CD4-positive, alpha-beta T cell treated with Interferon gamma for 1 hour (primary cell): Measurements from ENCODE around the gene PIGZ.

Experiments
- DNase-seq: peaks from one replicate; pipeline ENCODE4 v3.0.0-alpha.2; 2020

The PIGZ gene

DNA sequence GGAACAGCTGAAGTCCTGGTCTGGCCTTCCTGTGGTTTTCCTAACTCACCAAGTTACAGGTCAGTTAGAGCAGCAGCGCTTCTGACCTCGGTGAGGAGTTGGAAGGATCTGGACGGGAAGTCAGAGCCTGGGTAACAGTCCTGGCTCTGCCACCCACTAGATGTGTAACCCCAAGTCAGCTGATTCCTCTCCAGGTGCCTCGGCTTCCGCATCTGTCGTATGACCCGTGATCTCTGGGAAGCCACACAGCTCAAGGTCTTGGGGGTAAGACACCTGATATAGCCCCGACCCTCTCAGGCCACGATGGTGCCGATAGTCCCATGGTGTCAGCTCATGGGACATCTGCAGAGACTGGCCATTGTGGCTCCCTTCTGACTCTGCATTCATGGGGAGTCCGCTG, 8.3 kb upstream of the PIGZ start:
- no peak for DNase-seq

DNA sequence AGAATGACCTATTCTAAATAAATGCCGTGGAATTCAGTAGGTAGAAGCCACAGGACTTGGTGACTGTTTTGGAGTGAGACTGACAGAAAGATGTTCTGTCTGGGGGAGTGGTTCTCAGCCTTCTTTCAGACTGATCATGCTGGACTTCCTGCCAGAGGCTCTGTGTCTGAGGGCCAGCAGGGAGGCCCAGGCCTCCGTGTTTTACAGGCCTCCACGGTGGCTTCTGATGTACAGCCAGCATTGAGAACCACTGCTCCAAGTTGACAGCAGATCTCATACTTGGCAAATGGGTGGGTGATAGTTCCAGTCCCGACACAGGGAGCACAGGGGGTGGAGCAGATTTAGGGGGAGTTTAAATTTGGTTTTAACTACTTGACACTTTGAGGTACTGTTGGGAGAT, 6.7 kb upstream of the PIGZ start:
- no peak for DNase-seq

DNA sequence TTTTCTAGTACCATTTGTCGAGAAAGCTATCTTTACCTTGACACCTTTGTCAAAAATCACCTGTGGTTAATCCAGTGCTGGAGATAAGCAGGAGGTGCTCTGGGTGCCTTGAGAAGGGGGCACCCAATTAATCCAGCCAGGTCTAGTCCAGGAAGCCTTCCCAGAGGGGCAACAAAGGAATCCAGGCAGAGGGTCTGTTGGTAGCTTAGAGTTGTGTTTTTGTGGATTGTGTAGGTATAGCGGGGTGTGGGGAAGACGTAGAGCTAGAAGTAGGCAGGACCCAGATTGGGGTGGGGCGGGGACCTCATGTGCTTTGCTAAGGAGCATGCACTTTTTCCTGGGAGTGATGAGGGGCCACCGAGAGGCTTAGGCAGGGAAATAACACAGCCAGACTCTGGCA, 6.0 kb upstream of the PIGZ start:
- DNase-seq, result no peak

DNA sequence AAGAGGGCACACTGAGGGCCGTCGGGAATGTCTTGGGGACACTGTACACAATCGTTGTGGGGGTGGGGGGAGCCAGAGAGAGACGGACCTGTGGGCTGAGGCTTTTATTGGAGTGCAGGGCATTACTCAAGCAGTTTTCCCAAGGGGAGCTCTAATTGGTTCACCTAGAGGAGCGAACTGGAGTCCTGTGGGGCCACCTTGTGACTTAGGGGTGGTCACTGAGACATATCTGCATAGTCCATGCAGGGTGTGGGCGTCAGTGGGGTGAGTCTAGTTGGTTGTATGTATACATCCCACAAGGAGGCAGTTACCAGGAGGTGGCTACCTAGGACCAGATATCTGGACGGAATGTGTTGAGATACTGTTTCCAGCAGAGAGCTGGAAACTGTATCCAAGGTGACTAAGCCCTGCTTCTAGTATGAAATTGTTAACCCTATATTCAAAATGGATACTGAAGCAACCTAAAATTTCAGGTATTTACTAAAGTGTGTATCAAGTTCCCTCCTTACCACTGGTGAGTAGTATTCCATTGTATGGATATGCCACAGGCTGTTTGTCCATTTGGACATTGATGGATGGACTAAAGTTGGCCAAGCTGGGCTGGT, 2.6 kb upstream of the PIGZ start:
- DNase-seq, result no peak

DNA sequence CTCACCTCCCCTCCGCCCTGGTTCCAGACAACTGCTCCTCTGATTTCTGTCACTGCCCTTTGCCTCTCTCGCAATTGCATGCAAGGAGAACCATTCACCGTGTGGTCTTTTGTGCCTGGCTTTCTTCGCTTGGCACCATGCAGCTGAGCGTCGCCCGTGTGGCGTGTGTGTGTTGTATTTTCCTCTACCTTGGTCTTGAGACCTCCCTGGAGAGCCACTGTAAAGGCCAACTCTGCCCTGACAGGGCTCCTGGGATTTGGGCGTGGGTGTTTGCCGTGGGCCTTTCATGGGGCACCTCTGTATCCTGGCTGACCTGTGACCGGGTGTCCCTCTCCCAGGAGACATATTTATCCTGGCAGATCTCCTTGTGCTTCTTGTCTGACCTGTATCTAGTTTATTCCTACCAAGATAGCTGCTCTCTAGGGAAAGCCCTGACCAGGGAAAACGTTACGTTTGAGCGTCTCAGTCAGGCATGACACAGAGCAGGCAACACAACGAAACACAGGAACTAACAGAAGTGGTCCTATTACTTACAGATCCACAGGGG, 2.0 kb upstream of the PIGZ start:
- DNase-seq, result no peak

DNA sequence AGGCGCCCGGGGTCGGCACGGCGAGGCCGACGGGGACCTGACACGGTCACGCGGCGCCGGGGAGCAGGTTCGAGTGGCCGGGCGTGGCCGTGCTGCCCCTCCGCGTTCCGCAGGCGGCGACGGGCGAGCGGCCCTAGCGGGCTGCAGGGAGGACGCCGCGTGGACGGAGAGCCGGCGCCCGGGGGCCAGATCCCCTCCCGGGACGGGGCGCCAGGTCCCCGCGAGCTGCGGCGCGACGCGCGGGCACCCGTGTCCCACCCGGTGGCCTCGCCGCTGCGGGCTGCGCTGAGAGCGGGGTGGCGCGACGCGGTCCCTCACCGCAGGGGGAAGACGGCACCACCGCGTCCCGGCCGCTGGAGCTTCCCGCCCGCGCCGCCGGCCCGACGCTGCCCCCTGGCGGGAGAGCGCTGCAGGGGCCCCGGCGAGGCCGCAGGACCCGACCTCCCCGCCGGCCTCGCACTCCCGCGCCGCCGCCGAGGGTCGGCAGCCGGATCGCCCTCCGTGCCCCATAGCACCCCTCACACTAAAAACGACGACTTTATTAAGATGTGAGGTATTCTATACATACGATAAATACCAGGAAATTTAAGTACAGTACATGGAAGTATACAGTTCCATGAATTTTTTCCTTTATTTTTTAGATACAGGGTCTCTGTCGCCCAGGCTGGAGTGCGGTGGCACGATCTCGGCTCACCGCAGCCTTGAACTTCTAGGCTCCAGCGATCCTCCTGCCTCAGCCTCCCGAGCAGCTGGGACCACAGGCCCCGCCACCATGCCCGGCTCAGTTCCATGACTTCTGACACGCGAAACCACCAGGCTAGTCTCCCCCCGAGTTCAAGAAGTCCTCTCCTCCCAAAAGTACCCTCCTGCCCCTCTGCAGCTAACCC, 1.3 kb upstream of the PIGZ start:
- DNase-seq, result peak; percentile 65

DNA sequence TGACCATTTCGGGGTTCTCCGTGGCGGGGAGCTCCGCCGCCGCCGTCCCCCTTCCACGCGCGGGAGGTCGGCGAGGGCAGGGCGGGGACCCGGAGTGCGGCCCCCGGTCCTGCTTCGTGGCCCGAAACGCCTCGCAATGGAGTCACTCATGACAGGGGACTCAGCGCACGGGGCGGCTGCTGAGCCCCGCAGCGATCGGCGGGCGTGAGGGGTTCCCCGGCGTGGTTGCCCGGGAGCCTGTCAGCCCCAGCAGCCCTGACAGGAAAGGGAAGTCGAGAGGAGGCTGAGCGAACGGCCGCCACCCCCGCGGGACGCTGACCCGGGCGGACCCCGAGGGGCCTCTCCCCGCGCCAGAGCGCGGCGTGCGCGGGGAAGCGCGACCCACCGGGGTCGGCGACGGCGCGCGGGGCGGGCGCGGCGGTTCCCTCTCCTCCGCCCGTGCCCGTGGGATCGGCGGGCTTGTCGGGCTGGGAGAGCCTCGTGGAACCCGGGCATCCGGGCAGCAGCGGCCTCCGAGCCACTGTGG, 564 bp upstream of the PIGZ start:
- peak; percentile 18 for DNase-seq

DNA sequence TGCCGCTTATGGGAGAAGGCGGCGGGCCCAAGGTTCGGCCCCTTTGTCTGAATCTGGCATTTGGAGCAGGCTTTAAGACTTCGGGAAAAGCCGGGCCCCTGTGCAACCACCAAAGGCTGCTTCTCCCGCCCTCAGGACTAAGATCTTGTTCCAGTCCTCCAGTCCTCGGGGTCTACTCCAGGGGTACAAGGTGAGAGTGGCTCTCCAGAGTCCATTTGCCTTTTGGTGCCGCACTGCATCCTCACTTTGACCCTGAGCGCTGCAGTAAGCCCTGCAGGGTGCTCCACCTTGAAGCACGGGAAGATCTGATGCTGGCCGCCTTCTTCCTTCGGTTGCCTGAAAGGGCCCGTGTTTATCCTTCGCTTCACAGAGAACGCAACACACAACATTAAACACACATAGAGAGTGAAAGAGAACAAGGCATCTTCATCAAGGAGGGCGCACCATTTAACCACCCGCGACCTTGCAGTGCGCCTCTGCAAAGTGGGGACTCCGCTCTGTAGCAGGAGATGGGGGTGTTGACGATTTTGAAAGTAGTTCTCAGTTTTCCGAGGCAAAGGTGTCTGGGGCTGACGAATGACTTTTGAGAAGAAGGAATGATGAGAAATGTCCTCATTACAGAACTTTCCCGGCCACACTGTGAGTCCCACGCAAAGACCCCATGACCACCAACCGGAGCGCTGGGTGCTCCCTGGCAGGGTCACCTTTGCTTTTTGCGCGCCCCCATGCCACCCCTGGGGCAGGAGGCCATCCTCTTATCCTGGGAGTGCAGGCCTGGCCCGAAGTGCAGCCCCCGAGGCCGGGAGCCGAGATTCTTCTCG, 1.0 kb downstream of the PIGZ start:
- DNase-seq, result no peak

DNA sequence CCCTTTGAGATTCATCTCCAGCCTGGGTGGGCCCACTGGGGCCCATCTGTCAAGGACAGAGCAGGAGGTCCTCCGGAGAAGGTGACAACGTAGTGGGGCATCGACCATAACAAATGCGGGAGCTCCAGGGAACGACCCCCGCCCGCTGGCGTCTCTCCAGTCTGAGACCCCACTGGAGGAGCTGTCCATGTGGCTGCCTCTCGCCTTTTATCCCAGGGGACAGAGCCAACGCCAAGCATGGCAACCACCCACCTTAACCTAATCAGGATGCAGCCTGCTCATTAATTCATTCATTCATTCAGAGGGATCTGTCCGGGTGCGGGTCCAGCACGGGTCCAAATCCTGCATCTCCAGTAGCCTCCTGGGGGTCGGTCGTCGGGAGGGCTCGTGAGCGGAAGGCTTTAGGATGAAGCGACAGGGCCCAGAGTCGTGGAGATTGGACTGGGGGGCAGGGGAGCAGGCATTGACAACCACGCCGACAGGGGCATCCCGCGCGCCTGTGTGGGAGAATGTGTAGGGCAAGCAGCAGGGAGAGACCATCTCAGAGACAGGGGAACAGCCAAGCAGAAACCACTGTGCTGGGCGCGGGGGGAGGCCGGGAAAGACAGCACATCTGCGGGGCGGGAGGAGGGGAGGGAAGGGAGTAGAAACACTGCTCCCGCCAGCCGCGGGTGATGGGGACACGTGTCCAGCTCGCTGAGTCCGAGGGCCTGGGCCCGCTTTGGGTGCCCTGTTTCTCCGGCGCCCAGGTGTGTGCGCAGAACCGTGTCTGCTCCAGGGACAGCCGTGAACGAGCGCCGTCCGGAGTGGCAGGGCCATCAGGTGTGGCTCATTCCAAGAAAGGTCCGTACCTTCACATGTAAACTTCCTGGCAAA, 1.9 kb downstream of the PIGZ start:
- no peak for DNase-seq

DNA sequence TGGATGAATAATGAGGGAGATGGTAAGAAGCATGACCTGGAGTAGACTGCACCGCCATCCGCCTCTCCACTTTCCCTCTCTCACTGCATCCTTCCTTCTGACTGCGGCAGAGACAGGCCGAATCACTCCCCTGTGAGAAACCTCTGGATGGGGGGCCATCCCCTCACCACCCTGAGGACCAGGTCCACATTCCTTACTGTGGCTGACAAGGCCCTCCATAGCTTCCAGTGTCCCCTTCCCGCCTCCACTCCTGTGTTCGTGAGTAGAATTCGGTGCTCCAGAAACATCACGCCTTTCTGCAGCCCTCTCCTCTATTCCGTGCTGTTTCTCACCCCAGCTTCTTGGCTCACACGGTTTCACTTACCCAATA, 2.8 kb downstream of the PIGZ start:
- no peak for DNase-seq

DNA sequence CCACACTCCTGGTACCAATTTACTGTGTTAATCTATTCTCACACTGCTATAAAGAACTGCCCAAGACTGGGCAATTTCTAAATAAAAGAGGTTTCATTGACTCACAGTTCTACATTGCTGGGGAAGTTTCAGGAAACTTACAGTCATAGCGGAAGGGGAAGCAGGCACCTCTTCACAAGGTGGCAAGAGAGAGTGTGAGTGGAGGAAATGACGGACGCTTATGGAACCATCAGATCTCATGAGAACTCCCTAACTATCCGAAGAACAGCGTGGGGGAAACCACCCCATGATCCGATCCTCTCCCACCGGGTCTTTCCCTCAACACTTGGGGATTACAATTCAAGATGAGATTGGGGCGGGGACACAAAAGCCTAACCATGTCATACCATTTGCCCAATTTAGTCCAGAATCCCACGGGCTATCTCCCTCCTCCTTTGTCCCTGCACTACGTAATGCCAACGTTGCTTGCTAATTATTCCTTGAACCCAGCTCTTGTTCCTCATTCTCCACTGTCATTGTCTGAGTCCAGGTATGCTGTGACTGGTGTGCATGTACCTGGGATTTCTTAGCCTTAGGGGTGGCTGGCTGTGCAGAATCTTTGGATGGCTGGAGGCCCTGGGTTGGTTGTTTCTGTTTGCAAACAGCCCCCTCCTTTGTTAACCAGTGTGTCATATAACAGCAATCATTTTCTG, 3.4 kb downstream of the PIGZ start:
- no peak for DNase-seq

DNA sequence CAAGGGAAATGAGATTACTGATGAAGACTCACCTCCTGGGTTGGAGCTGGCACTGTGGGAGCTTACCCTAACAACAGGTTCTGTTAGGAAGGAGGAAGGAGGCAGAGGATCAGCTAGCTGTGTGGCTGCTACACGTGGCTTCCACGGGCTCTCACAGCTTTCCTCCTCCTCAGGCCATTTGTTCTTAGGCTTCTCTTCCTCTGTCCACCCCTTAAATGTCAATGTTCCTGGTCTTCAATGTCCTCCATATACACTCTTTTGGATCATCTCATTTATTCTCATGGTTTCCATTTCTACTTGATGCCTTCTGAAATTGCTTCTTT, 5.0 kb downstream of the PIGZ start:
- no peak for DNase-seq

DNA sequence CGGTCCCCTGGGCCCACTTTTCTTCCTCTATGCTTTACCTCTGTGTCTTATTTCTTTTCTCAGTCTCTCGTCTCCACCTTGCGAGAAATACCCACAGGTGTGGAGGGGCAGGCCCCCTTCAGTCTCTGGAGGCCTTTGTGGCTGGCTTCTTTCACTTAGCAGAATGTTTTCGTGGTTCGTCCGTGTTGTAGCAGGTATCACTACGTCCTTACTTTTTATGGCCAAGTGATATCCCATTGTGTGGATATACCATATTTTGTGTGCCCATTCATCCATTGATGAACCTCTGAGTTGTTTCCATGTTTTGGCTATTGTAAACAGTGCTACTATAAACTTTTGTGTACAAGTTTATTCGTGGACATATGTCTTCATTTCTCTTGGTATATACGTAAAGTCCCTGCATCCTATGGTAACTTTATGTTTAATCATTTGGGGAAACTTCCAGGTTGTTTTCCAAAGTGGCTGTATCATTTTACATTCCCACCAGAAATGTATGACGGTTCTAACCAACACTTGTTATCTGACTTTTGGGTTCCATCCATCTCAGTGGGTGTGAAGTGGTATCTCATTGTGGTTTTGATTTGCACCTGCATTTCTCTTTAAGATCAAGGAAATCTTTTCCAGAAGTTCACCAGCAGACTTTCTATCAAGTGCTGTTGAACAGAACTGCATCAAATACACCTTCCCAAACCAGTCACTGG, 5.6 kb downstream of the PIGZ start:
- DNase-seq, result no peak

DNA sequence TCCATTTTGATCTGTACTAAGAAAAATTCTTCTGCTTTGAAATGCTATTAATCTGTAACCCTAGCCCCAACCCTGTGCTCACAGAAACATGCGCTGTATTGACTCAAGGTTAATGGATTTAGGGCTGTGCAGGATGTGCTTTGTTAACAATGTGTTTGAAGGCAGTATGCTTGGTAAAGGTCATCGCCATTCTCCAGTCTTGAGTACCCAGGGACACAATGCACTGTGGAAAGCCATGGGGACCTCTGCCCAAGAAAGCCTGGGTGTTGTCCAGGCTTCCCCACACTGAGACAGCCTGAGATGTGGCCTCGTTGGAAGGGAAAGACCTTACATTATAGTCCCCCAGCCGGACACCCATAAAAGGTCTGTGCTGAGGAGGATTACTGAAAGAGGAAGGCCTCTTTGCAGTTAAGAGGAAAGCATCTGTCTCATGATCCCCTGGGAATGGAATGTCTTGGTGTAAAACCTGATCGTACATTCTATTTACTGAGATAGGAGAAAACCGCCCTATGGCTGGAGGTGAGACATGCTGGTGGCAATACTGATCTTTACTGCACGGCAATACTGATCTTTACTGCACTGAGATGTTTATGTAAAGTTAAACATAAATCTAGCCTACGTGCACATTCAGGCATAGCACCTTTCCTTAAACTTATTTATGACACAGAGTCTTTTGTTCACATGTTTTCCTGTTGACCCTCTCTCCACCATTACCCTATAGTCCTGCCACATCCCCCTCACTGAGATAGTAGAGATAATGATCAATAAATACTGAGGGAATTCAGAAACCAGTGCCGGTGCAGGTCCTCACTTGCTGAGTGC, 6.3 kb downstream of the PIGZ start:
- DNase-seq, result no peak

DNA sequence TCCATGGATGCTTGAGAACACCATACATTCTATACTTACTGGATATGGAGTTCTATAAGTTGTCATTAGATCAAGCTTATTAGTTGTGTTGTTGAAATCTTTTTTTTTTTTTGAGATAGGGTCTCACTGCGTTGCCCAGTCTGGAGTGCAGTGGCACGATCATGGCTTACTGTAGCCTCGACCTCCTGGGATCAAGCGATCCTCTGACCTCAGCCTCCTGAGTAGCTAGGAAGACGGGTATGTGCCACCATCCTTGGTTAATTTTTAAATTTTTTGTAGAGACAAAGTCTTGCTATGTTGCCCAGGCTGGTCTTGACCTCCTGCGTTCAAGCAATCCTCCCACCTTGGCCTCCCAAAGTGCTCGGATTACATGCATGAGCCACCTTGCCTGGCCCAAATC, 13.8 kb downstream of the PIGZ start:
- no peak for DNase-seq

DNA sequence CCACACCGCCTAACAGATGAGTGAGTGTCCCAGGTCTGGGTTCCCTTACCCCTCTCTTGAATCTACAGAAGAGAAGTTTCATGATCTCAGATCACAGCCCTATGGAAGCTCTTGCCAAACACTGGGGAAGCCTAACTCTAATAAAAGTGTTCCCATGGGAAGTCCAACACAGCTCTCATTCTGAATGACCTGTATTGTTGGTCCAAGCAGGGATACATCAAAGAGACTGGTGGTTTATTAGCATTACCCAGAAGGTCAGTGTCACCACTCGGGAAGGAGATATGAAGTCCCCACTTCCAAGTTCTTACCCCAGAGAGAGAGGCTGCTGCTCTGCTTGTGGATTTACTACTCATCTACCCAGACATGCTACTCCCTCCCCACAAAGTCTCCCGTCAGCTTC, 17.3 kb downstream of the PIGZ start:
- no peak for DNase-seq

DNA sequence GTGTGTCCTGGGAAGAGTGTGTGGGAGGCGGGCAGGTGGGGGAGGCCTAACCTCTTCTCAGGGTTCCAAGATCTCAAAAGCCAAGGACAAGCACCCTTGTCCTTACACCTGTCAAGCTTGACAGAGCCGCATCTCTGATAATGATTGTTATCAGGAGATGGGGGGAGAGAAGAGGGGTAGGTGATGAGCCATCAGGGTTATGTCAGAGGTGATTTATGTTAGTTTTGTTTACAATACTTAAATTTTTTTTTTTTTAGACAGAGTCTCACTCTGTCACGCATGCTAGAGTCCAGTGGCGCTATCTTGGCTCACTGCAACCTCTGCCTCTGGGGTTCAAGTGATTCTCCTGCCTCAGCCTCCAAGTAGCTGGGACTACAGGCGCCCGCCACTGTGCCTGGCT, 18.9 kb downstream of the PIGZ start:
- no peak for DNase-seq

DNA sequence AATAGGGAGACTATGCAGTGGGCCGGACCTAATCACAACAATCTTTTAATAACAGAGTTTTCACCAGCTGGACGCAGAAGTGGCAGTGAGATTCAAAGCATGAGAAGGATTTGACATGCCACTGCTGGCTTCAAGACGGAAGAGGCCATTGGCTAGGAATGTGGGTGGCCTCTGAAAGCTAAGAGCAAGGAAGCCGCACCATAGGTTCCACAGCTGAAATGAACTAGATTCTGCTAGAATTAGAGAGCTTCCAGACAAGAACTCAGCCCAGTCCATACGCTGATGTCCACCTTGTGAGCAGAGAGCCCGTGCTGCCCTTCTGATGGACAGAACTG, 19.4 kb downstream of the PIGZ start:
- no peak for DNase-seq

DNA sequence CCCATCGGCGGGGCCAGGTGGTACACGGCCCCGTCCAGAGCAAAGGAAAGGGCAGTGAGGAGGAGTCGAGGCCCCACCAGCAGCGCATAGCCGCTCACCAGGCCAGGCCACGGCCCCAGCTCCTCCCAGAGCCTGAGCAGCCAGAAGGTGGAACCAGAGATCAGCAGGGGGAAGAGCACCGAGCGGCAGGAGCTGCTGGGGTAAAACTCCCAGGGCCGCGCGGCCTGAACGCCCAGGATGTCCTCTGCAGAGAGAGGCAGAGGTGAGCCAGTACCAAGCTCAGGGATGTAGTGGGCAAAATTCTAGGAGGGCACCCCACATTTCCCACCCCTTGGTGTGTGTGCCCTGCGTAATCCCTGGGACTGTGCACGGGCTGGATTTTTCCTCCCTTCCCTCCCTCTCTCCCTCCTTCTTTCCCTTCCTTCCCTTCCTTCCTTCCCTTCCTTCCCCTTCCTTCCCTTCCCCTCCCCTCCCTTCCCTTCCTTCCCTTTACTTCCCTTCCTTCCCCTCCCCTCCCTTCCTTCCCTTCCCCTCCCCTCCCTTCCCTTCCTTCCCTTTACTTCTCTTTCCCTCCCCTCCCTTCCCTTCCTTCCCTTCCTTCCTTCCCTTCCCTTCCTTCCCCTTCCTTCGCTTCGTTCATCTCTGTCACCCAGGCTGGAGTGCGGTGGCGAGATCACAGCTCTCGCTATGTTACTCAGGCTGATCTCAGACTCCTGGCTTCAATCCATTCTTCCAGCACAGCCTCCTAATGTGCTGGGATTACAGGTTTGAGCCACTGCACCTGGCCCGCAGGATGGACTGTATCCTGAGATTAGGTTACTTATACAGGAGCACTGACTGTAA, 20.0 kb downstream of the PIGZ start:
- DNase-seq, result no peak
